Measurements from ENCODE around the gene PPP3R1.

The PPP3R1 gene

DNA sequence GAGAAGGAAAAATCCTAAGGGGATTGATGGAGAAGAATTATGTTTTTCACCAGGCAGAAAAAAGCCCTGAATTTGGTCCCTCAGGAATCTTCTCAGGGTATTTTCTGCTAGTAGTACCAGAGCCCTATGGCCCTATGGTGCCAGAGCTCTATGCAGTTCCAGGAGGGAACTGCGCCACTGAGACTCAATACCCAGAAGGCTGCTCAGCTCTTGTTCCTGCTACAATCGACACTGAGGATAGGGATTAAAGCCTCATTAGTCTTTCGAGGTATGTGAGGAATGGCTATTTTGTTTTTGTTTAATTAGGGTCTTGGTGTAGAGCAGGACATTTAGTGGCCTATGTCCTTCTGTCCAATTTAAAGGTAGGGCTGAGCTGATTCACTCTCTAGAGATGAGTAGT, 21.7 kb upstream of the PPP3R1 start:
- TF ChIP-seq, protein P1, sequence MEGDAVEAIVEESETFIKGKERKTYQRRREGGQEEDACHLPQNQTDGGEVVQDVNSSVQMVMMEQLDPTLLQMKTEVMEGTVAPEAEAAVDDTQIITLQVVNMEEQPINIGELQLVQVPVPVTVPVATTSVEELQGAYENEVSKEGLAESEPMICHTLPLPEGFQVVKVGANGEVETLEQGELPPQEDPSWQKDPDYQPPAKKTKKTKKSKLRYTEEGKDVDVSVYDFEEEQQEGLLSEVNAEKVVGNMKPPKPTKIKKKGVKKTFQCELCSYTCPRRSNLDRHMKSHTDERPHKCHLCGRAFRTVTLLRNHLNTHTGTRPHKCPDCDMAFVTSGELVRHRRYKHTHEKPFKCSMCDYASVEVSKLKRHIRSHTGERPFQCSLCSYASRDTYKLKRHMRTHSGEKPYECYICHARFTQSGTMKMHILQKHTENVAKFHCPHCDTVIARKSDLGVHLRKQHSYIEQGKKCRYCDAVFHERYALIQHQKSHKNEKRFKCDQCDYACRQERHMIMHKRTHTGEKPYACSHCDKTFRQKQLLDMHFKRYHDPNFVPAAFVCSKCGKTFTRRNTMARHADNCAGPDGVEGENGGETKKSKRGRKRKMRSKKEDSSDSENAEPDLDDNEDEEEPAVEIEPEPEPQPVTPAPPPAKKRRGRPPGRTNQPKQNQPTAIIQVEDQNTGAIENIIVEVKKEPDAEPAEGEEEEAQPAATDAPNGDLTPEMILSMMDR (IDR thresholded peaks at IDR 0.05; ENCODE audit: low read depth, low read length): no peak

DNA sequence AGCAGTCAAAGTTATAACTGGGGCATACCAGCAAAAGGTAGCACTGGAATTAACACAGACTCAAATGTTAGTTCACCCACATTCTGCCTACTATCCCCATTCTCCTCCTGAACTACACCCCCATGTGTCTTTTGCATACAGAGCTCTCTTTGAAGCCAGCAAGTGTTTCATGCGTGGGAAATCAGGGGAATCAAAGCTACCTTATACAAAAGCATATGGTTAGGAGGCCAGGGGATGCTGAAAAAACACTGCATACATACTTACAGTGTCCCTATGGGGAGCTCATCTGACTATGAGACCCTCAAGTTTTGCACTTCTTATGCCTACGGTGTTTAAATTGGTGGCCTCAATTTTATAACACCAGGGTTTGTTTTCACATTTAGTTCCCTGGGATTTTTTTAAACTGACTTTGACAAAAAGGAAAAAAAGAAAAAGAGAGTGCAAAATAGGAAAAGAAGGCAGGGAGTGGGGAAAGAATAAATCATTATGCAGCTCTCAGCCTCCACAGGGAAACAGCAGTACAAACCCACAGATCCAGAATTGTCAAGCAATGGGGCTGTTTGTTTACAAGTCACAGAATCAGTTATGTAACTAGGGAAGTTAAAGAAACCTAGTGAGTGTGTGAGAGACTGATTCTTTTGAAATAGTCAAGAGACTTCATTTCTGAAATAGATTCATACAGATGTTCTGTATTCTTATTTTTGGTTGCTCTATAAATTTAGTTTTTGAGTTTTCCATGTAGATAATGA, 20.1 kb upstream of the PPP3R1 start:
- H3K4me3 ChIP-seq (ENCODE audit: low read depth, low read length): no peak overlapping the region
- TF ChIP-seq, protein P1 (IDR thresholded peaks at IDR 0.05; ENCODE audit: low read depth, low read length): no peak
- no peaks in the 10 kb centered on the region for H3K27me3 ChIP-seq
- H3K4me1 ChIP-seq: no peaks in the 10 kb centered on the region
- DNase-seq: no peak
- no peaks in the 10 kb centered on the region for H3K36me3 ChIP-seq
- H3K9me3 ChIP-seq: no peaks in the 10 kb centered on the region

More for the DNA sequence above, 21.7 kb upstream of the PPP3R1 start:
- DNase-seq: no peak
- H3K27me3 ChIP-seq: no peaks in the 10 kb centered on the region
- no peaks in the 10 kb centered on the region for H3K36me3 ChIP-seq
- no peaks in the 10 kb centered on the region for H3K4me1 ChIP-seq
- H3K9me3 ChIP-seq: no peaks in the 10 kb centered on the region
- H3K4me3 ChIP-seq (ENCODE audit: low read depth, low read length): no peak overlapping the region

DNA sequence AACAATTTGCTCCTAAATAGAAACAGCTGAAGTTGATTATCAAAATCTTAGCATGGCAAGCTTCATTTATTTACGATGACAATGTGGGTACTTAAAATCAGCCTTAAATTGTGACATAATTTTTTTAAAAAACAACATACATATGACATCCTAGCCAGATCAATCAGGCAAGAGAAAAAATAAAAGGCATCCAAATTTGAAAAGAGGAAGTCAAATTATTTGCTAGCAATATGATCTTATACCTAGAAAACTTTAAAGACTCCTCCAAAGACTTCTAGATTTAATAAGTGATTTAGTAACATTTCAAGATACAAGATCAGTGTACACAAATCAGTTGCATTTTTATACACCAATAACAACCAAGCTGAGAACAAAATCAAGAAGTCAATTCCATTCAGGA, 14.3 kb upstream of the PPP3R1 start:
- Histone ChIP-seq H3K9me3 (no peaks in the 10 kb centered on the region), H3K27me3 (no peaks in the 10 kb centered on the region), H3K36me3 (no peaks in the 10 kb centered on the region), H3K4me3 (ENCODE audit: low read depth, low read length) (no peak overlapping the region), H3K4me1 (no peaks in the 10 kb centered on the region)
- no peak for DNase-seq
- TF ChIP-seq, protein P1 (IDR thresholded peaks at IDR 0.05; ENCODE audit: low read depth, low read length): no peak

DNA sequence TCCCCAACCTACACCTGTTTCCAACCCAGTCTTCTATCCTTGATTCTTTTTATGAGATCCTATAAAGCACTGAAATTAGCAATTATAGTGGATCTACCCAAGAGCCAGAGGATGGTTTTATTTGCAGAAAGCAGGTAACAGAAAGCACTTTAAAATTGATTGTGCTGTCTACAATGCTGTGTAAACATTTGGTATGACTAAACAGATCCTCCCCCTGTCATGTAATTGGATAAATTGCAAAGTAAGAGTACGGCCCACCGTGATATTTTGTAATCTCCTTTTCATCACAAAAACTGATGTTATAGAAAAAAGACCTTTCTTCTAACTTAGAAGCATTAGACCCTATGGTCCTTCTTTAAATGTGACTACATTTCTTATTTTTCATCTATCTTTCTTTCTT, 11.3 kb upstream of the PPP3R1 start:
- TF ChIP-seq, protein P1 (IDR thresholded peaks at IDR 0.05; ENCODE audit: low read depth, low read length): no peak
- no peaks in the 10 kb centered on the region for H3K27me3 ChIP-seq
- H3K4me3 ChIP-seq (ENCODE audit: low read depth, low read length): no peak overlapping the region
- no peaks in the 10 kb centered on the region for H3K4me1 ChIP-seq
- no peaks in the 10 kb centered on the region for H3K36me3 ChIP-seq
- DNase-seq: no peak
- no peaks in the 10 kb centered on the region for H3K9me3 ChIP-seq

DNA sequence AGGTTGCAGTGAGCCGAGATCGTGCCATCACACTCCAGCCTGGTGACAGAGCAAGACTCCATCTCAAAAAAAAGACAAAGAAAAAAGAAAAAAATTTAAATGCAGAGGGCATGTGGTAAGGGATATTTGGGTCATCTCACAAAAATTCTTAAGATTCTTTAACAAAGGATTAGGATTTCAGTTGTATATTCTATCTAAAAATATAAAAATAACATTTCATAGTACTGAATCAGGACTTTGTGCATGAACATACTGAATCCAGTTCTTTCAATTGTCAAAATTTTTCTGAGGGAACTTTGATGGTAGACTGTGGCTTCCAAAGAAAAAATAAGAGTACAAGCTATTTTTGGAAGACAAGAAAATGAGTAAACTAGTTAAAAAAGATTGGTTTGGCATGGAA, 6.5 kb upstream of the PPP3R1 start:
- Histone ChIP-seq H3K9me3 (no peaks in the 10 kb centered on the region), H3K4me3 (ENCODE audit: low read depth, low read length) (no peak overlapping the region), H3K27me3 (no peaks in the 10 kb centered on the region), H3K36me3 (no peaks in the 10 kb centered on the region), H3K4me1 (no peaks in the 10 kb centered on the region)
- TF ChIP-seq, protein P1 (IDR thresholded peaks at IDR 0.05; ENCODE audit: low read depth, low read length): no peak
- DNase-seq: no peak

DNA sequence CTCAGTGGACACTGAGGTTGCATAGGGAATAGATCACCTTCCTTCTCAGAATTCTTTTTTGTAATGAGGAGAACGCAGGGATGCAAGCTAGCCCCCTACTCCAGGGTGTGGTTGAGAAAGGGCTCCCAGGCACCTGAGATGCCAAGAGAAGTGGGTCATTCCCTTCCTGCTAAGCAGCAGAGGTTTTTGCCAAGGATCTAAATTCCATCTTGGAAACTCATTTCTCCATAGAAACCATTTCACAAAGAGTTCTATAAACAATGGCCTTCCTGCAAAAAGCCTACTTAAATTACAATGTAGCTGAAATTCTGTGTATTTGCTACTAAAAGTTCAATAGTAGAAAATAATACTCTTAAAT, 3.7 kb upstream of the PPP3R1 start:
- no peak for DNase-seq
- H3K27me3 ChIP-seq: no peaks in the 10 kb centered on the region
- no peaks in the 10 kb centered on the region for H3K4me1 ChIP-seq
- no peaks in the 10 kb centered on the region for H3K36me3 ChIP-seq
- H3K9me3 ChIP-seq: no peaks in the 10 kb centered on the region
- TF ChIP-seq, protein P1 (IDR thresholded peaks at IDR 0.05; ENCODE audit: low read depth, low read length): no peak
- H3K4me3 ChIP-seq (ENCODE audit: low read depth, low read length): no peak overlapping the region
